ENCODE data around the gene FIBCD1.

Gene FIBCD1

GRCh38 chr9:130905125-130905901, 33.7 kb downstream of the FIBCD1 start:
- no peak for DNase-seq (ENCODE audit: low spot score)
- TF ChIP-seq CTCF (IDR thresholded peaks at IDR 0.05; ENCODE audit: extremely low read depth, missing control alignments), result no peak

- no peak for TF ChIP-seq CTCF (IDR thresholded peaks at IDR 0.05; ENCODE audit: extremely low read depth, missing control alignments)
- DNase-seq (ENCODE audit: low spot score), result no peak
Observed at GRCh38 chr9:130904070-130905044, 34.7 kb downstream of the FIBCD1 start.

GRCh38 chr9:130903194-130904069, 35.6 kb downstream of the FIBCD1 start:
- no peak for TF ChIP-seq CTCF (IDR thresholded peaks at IDR 0.05; ENCODE audit: extremely low read depth, missing control alignments)

GRCh38 chr9:130902204-130903185, 36.6 kb downstream of the FIBCD1 start:
- no peak for TF ChIP-seq CTCF (IDR thresholded peaks at IDR 0.05; ENCODE audit: extremely low read depth, missing control alignments)
- DNase-seq (ENCODE audit: low spot score), result no peak

More at GRCh38 chr9:130903194-130904069, 35.6 kb downstream of the FIBCD1 start:
- no peak for DNase-seq (ENCODE audit: low spot score)

- DNase-seq (ENCODE audit: low spot score), result no peak
- no peak for TF ChIP-seq CTCF (IDR thresholded peaks at IDR 0.05; ENCODE audit: extremely low read depth, missing control alignments)
Observed at GRCh38 chr9:130901498-130902203, 37.4 kb downstream of the FIBCD1 start.
